Measurements from ENCODE around the gene PLA2G2F.

Gene PLA2G2F

DNA sequence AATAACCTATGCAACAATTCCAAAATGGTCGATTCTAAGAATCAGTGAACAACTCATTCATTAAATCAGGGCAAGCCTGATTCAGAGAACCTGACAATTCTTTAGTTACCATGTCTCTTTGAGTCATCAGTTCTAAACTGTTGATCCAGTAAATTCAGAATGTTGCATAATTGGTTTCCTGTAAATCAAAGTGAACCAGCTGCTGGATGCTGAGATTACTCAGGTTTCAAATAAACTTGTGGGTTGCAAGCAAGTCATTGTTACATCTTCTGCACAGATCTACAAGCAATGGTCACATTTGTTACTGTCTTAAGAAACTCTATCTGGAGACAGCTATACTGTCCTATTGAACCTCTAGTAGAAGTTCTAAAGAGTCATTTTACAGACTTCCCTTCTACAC is 36.2 kb upstream of the PLA2G2F start:
- H3K9me3 ChIP-seq (replicated peaks; ENCODE audit: low read length): no peaks in the 10 kb centered on the region
- no peak overlapping the region for H3K4me3 ChIP-seq (ENCODE audit: low read length)
- H3K4me1 ChIP-seq (ENCODE audit: control insufficient read depth, insufficient read depth, low read length): peaks cover 3% of the 10 kb centered on the region
- peaks cover 33% of the 10 kb centered on the region for H3K27me3 ChIP-seq (ENCODE audit: control insufficient read depth, insufficient read depth, low read length)
- H3K4me2 ChIP-seq (ENCODE audit: low read length): no peak overlapping the region
- H3K9ac ChIP-seq (ENCODE audit: low read depth, low read length): no peak overlapping the region
- H3K36me3 ChIP-seq (ENCODE audit: insufficient read depth, low read length): no peaks in the 10 kb centered on the region

DNA sequence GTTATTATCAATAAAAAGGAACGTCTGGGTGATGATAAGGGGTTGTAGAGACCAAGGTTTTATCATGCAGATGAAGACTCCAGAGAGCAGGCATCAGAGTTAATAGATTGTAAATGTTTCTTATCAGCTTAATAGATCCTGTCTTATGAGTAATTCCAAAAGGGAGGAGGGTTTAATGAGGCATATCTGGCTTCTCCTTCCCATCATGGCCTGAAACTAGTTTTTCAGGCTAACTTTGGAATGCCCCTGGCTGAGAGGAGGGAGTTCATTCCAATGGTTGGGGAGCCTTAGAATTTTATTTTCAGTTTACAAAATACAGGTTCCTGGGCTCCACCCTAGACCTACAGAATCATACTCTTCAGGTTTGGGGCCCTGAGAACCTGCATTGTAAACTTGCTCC is 33.3 kb upstream of the PLA2G2F start:
- Histone ChIP-seq H3K9me3 (replicated peaks; ENCODE audit: low read length) (no peaks in the 10 kb centered on the region), H3K4me1 (ENCODE audit: control insufficient read depth, insufficient read depth, low read length) (peaks cover 3% of the 10 kb centered on the region), H3K9ac (ENCODE audit: low read depth, low read length) (no peak overlapping the region)

DNA sequence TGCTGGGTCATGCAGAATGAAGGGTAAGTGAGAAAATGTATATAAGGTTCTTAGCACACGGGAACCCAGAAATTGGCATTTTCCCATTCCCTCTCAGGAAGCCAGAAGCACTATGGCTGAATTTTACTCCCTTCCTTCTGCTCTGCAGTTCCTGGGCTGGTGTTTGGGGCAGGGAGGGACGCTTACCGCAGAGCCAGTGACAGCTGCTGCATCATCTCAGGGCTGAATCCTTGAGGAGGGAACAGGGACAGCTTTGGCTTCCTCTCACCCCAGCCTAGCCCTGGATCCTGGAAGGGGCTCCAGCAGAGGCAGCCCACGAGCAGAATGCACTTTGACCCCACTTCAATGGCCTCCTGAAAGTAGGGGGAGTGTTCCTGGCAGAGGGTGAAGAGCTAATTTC is 31.8 kb upstream of the PLA2G2F start:
- H3K27me3 ChIP-seq (ENCODE audit: control insufficient read depth, insufficient read depth, low read length): peaks cover 20% of the 10 kb centered on the region
- H3K9me3 ChIP-seq (replicated peaks; ENCODE audit: low read length): no peaks in the 10 kb centered on the region
- H3K4me2 ChIP-seq (ENCODE audit: low read length): no peak overlapping the region
- no peaks in the 10 kb centered on the region for H3K36me3 ChIP-seq (ENCODE audit: insufficient read depth, low read length)
- no peak overlapping the region for H3K4me3 ChIP-seq (ENCODE audit: low read length)
- peaks cover 3% of the 10 kb centered on the region for H3K4me1 ChIP-seq (ENCODE audit: control insufficient read depth, insufficient read depth, low read length)
- no peak overlapping the region for H3K9ac ChIP-seq (ENCODE audit: low read depth, low read length)

More for the DNA sequence above, 33.3 kb upstream of the PLA2G2F start:
- peaks cover 28% of the 10 kb centered on the region for H3K27me3 ChIP-seq (ENCODE audit: control insufficient read depth, insufficient read depth, low read length)
- no peaks in the 10 kb centered on the region for H3K36me3 ChIP-seq (ENCODE audit: insufficient read depth, low read length)
- H3K4me2 ChIP-seq (ENCODE audit: low read length): no peak overlapping the region
- no peak overlapping the region for H3K4me3 ChIP-seq (ENCODE audit: low read length)

DNA sequence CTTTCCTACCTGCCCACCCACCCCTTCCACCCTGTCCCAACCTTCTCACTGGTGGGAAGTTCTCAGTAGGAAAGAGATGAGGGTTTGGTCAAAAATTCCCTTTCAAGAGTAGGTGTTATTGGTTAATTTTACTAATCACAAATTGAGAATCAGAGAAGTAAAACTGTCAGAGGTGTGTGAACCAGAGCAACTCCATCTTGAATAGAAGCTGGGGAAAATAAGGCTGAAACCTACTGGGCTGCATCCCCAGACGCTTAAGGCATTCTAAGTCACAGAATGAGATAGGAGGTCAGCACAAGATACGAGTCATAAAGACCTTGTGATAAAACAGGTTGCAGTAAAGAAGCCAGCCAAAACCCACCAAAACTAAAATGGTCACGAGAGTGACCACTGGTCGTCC is 31.3 kb upstream of the PLA2G2F start:
- H3K9ac ChIP-seq (ENCODE audit: low read depth, low read length): no peak overlapping the region
- peaks cover 20% of the 10 kb centered on the region for H3K27me3 ChIP-seq (ENCODE audit: control insufficient read depth, insufficient read depth, low read length)
- H3K9me3 ChIP-seq (replicated peaks; ENCODE audit: low read length): no peaks in the 10 kb centered on the region
- no peaks in the 10 kb centered on the region for H3K36me3 ChIP-seq (ENCODE audit: insufficient read depth, low read length)
- H3K4me2 ChIP-seq (ENCODE audit: low read length): no peak overlapping the region
- H3K4me3 ChIP-seq (ENCODE audit: low read length): no peak overlapping the region
- H3K4me1 ChIP-seq (ENCODE audit: control insufficient read depth, insufficient read depth, low read length): peaks cover 3% of the 10 kb centered on the region

DNA sequence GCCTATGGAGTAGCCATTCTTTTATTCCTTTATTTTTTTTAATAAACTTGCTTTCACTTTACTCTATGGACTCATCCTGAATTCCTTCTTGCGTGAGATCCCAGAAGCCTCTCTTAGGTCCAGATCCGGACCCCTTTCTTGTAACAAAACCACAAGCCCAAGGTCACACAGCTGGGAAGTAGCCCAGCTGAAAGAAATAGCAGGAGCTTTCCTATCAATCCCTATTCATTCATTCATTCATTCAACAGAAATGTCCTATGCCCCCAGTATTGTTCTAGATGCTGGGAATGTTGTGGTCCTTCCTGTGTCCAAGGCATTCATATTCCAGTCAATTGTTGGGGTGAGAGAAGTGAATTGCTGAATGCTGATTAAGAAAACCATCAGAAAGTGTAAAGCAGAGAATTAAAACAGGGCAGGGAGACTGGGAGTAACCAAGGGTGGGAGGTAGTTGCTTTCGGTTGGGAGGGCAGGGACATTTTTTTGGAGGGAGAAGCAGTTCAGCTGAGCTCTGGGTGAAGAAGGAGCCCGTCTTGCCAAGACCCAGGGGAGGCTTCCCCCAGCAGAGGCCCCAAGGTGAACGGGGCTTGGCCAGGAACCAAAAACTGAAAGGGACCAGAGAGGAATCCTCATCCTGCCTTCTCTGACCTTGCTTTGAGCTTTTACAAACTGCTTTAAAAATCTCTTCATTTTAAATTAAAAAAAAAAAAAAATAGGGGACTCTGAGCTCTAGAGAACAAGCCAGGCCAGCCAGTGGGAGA is 30.6 kb upstream of the PLA2G2F start:
- Histone ChIP-seq H3K4me3 (ENCODE audit: low read length) (no peak overlapping the region), H3K27me3 (ENCODE audit: control insufficient read depth, insufficient read depth, low read length) (peaks cover 25% of the 10 kb centered on the region), H3K4me1 (ENCODE audit: control insufficient read depth, insufficient read depth, low read length) (no peaks in the 10 kb centered on the region), H3K9ac (ENCODE audit: low read depth, low read length) (no peak overlapping the region), H3K9me3 (replicated peaks; ENCODE audit: low read length) (no peaks in the 10 kb centered on the region), H3K36me3 (ENCODE audit: insufficient read depth, low read length) (no peaks in the 10 kb centered on the region), H3K4me2 (ENCODE audit: low read length) (no peak overlapping the region)

DNA sequence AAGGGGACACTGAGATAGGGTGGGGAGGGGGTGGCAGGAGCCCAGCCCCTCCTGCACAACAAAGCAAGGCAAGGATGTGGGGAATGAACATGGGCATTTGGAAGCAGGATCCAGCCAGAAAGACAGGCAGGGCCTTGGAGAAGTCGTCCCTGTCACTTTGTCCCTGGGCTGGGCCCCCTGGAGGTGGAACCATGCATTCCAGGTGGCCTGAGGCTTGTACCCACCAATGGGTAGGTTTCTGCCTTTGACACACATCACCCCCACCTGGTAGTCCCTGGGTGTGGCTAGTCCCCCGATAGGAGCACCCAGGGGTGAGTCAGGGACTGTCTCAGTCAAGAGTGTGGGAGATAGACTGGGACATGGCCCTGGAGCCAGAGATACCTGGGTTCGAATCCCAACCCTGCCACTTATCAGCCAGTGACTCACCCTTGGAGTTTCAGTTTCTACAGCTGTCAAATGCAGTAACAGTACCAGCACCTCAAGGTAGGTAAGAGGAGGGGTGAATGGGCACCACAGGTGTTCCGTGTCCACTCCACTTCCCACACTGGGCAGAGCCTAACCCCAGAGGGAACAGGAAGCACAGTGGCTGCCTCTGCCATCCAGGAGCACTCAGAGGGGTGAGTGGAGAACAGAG is 29.8 kb upstream of the PLA2G2F start:
- Histone ChIP-seq H3K4me2 (ENCODE audit: low read length) (no peak overlapping the region), H3K9ac (ENCODE audit: low read depth, low read length) (no peak overlapping the region), H3K4me3 (ENCODE audit: low read length) (no peak overlapping the region), H3K36me3 (ENCODE audit: insufficient read depth, low read length) (no peaks in the 10 kb centered on the region), H3K27me3 (ENCODE audit: control insufficient read depth, insufficient read depth, low read length) (peaks cover 24% of the 10 kb centered on the region), H3K9me3 (replicated peaks; ENCODE audit: low read length) (no peaks in the 10 kb centered on the region), H3K4me1 (ENCODE audit: control insufficient read depth, insufficient read depth, low read length) (no peaks in the 10 kb centered on the region)

DNA sequence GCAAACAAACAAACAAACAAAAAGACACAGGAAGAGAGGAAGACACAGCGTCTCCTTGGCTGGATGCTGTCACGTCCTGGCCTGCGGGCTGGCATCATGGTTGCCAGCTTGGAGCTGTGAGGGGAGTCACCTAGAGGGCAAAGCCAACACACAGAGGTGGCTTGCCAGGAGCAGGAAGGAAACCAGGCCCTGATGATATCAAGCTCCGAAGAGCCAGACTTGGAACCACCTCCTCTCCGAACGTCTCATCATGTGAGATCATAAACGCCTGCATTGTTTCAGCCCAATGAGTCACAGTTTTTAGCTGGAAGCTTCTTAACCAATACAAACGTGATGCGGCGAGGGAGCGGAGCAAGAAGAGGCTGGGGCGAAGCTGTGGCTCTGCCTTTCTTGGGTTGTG is 28.4 kb upstream of the PLA2G2F start:
- H3K9me3 ChIP-seq (replicated peaks; ENCODE audit: low read length): no peaks in the 10 kb centered on the region
- no peak overlapping the region for H3K4me2 ChIP-seq (ENCODE audit: low read length)
- no peaks in the 10 kb centered on the region for H3K36me3 ChIP-seq (ENCODE audit: insufficient read depth, low read length)
- no peak overlapping the region for H3K9ac ChIP-seq (ENCODE audit: low read depth, low read length)
- peaks cover 30% of the 10 kb centered on the region for H3K27me3 ChIP-seq (ENCODE audit: control insufficient read depth, insufficient read depth, low read length)
- no peak overlapping the region for H3K4me3 ChIP-seq (ENCODE audit: low read length)
- H3K4me1 ChIP-seq (ENCODE audit: control insufficient read depth, insufficient read depth, low read length): no peaks in the 10 kb centered on the region

DNA sequence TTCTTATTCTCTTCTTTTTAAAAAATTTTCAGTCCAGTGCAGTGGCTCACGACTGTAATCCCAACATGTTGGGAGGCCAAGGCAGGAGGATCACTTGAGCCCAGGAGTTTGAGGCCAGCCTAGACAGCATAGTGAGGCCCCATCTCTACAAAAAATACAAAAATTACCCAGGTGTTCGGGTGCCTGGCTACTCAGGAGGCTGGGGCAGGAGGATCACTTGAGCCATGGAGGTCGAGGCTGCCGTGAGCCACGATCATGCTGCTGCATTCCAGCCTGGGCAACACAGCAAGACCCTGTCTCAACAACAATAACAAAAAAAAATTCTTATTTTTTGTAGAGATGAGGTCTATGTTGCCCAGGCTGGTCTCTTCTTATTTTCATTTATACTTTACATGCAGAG is 27.7 kb upstream of the PLA2G2F start:
- H3K27me3 ChIP-seq (ENCODE audit: control insufficient read depth, insufficient read depth, low read length): peaks cover 26% of the 10 kb centered on the region
- no peak overlapping the region for H3K4me3 ChIP-seq (ENCODE audit: low read length)
- H3K36me3 ChIP-seq (ENCODE audit: insufficient read depth, low read length): no peaks in the 10 kb centered on the region
- H3K9me3 ChIP-seq (replicated peaks; ENCODE audit: low read length): no peaks in the 10 kb centered on the region
- H3K4me2 ChIP-seq (ENCODE audit: low read length): no peak overlapping the region
- no peak overlapping the region for H3K9ac ChIP-seq (ENCODE audit: low read depth, low read length)
- H3K4me1 ChIP-seq (ENCODE audit: control insufficient read depth, insufficient read depth, low read length): no peaks in the 10 kb centered on the region

DNA sequence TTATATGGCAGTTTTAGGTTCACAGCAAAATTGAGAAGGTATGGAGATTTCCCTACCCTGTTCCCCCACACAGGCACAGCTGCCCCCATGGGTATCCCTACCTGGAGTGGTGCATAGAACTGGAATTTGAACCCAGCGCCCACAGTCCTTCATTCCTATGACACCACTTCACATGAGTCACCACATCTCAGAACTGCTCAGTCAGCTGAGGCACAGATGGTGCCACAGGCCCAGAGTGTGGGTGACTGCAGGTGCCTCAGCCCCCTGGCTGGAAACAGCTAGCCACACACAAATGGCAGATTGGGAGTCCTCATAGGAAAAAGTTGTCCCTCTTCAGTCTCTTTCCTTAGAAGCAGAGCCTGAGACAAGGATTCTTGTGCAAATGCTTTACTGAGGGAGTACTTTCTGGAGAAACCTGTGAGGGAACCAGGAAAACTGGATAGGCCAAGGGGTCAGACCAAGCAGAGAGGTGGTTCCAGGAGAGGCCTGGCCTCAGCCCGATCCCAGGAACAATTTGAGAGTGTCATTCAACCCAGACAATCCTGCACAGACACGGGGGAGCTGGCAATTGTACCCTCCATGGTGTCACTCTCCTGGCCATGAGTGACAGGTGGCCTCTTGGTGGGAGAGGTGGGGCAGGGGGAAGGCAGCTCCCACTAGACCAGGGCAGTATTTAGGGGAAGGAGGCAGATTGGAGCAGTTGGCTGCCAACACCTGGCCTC is 26.7 kb upstream of the PLA2G2F start:
- Histone ChIP-seq H3K36me3 (ENCODE audit: insufficient read depth, low read length) (no peaks in the 10 kb centered on the region), H3K9ac (ENCODE audit: low read depth, low read length) (no peak overlapping the region), H3K27me3 (ENCODE audit: control insufficient read depth, insufficient read depth, low read length) (peaks cover 20% of the 10 kb centered on the region), H3K9me3 (replicated peaks; ENCODE audit: low read length) (no peaks in the 10 kb centered on the region), H3K4me1 (ENCODE audit: control insufficient read depth, insufficient read depth, low read length) (no peaks in the 10 kb centered on the region), H3K4me3 (ENCODE audit: low read length) (no peak overlapping the region), H3K4me2 (ENCODE audit: low read length) (no peak overlapping the region)

DNA sequence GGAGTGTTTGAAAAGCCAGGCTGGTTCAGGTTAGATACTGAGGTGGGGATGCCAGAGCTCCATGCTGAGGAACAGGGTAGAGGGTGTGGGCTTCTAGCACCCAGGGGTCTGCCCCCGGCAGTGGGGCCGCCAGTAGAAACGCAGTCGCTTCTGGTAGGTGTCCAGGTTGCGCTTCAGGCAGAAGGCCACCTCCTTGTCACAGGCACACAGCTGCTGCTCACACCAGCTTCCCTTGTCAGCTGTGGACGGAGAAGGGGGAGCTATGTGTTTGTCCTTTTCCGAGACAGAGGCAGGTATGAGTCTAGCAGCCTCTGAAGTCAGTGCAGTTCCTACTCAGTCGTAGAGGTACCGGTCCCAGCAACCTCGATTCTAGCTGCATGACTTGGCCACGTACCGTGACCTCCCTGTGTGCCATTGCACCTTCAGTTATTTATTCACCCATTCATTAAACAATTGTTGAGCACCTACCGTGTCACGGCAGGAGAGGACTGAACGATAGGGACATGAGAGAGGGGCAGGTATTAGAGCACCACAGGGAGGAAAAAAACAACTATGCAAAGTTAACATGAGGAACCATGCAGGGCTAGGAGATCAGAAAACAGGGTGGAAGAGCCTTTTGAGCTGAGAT is 25.0 kb upstream of the PLA2G2F start:
- Histone ChIP-seq H3K36me3 (ENCODE audit: insufficient read depth, low read length) (no peaks in the 10 kb centered on the region), H3K9me3 (replicated peaks; ENCODE audit: low read length) (no peaks in the 10 kb centered on the region), H3K27me3 (ENCODE audit: control insufficient read depth, insufficient read depth, low read length) (peaks cover 25% of the 10 kb centered on the region), H3K4me2 (ENCODE audit: low read length) (no peak overlapping the region), H3K4me3 (ENCODE audit: low read length) (no peak overlapping the region), H3K4me1 (ENCODE audit: control insufficient read depth, insufficient read depth, low read length) (no peaks in the 10 kb centered on the region), H3K9ac (ENCODE audit: low read depth, low read length) (no peak overlapping the region)

DNA sequence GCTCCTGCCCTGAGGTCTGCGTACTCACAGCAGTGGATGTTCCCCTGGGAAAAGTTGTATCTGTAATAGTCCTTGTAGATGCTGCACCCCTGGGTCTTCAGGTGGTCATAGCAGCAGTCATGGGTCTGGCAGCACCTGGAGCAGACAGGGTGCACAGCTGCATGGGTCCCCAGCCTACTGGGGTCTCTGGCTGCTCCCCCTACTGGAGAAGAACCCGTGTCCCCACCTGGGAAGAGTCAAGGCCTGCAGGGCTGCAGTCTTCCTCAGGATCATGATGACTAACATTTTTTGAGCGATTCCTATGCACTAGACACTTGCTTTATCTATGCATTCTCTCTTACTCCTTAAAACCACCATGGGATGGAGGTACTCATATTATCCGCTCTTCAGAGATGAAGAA is 23.6 kb upstream of the PLA2G2F start:
- Histone ChIP-seq H3K36me3 (ENCODE audit: insufficient read depth, low read length) (no peaks in the 10 kb centered on the region), H3K4me3 (ENCODE audit: low read length) (no peak overlapping the region), H3K4me1 (ENCODE audit: control insufficient read depth, insufficient read depth, low read length) (no peaks in the 10 kb centered on the region), H3K27me3 (ENCODE audit: control insufficient read depth, insufficient read depth, low read length) (peaks cover 26% of the 10 kb centered on the region), H3K4me2 (ENCODE audit: low read length) (no peak overlapping the region), H3K9me3 (replicated peaks; ENCODE audit: low read length) (no peaks in the 10 kb centered on the region), H3K9ac (ENCODE audit: low read depth, low read length) (no peak overlapping the region)
